GM19372 (cell line): ENCODE results near the gene DHDH.
"Not testable (repeated sequence)": the region's sequence is repeated elsewhere in the genome, so short reads cannot be mapped to it uniquely, and the experiment has no call there.

Experiments used
- ATAC-seq: cut with Tn5 transposase; IDR thresholded peaks from one replicate; pipeline ENCODE4 v1.9.1; 2021; ENCODE audit warnings: mild to moderate bottlenecking, low read depth, moderate library complexity; ENCODE audit not compliant: unreplicated experiment

The DHDH gene

GRCh38 chr19:48933382-48933932 lies at the start of gene DHDH:
TSS of gene DHDH (plus strand) at chr19:48933699. CDS start at chr19:48933722, 23 bp downstream.
- peak; percentile 65 for ATAC-seq

DNA sequence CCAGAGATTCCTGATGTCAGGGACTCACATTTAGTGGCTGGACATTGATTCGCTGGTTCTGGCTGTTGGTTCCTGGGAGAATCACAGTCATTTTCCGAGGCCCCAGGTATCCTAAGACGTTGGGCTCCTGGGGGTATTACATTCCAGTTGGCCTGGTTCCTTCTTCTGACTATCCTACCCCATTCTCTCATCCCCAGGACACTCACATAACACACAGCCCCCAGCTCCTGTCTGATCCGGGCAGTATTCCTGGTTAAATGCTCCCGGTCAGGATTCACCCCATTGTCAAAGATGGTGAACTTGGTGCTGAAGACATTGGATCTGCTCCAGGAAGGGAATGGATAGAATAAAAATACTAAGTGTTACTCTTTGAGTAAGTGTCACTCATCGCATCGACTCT lies 49.8 kb upstream of the DHDH start:
- no peak for ATAC-seq

DNA sequence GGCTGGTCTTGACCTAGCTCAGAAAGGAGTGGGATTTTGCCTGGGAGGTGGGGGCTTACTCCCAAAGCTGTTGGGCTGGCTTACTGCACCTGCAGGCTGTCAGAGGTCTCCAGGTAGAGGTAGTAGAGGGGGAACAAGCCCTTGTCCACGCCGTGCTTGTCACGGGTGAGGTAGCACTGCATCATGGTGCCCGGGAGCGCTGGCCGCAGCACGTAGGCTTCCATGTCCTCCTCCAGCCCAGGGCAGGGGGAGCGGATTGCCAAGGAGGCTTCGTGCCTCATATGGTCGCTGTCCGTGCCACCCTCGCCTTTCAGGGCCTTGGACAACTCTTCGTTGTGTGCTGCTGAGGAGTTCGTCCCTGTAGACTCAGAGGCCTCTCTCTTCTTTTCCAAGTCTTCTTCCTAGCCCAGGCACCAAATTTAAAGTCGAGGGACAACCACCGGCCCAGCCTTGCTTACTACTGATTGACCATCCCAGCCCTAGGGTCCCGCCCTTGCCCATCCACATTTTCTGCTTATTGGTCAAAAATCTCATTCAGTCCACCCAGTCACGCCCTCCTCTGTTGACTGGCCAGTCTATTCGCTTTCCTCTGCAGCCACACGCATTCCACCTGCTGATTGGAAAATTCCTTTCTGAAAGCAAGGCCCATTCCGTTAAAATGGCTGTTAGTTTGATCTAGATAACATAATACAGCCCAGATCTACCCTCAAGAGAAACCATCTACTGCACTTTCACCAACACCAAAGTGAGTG lies 45.5 kb upstream of the DHDH start:
- no peak for ATAC-seq

DNA sequence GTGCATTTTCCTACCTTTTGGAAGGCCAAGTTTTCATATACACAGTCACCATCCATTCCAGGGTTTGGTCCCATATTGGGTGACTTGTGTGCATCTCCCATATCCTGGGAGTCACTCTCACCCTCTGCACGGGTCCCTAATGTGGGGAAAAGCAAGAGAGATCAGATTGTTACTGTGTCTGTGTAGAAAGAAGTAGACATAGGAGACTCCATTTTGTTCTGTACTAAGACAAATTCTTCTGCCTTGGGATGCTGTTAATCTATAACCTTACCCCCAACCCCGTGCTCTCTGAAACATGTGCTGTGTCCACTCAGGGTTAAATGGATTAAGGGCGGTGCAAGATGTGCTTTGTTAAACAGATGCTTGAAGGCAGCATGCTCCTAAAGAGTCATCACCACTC lies 44.0 kb upstream of the DHDH start:
- not testable (repeated sequence) for ATAC-seq

- no peak for ATAC-seq
Observed at GRCh38 chr19:48890551-48890950, 42.9 kb upstream of the DHDH start.

- ATAC-seq: no peak
Observed at GRCh38 chr19:48895226-48895625, 38.3 kb upstream of the DHDH start.

DNA sequence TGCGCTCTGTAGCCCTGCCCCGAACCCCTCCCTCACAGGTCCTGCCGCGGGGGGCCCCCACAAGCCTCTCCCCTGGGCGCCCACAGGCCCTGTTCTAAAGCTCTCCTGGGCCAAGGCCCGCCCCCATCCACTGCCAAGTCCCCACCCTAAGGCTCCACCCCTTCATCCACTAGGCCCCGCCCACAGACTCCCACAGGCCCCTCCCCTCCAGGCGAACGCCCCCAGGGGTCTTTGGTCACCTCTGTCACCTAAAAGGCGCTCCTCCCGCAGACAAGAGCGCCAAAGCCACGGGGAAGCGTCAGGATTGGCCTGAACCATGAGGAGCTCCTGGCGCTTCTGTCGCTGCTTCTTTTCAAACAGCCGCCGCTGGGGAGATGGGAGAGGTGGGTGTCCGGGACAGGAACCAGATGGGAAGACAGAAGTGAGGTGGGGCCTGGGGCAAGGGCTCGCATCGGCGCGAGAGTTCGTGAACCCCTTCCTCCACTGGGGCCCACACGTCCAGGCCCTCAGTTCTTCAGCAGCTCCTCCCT lies 37.2 kb upstream of the DHDH start:
- no peak for ATAC-seq

DNA sequence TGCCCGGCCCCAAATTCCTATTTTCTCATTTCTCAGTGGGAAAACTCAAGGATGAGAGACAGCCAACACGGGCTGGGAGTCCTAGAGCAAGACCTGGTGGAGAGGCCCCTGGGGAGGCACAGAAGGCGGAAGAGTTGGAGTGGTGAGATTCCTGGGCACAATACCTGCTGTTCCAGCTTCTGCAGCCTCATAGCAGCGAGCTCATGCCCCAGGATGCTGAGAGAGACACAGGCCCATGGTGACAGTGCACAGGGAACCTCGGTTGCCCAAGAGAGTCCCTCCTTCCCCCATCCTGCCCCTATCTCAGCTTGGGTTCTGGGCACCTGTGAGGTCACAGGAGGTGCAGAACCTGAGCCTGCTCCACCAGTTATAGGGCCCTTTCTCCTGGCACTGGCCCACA lies 36.3 kb upstream of the DHDH start:
- ATAC-seq: no peak

- not testable (repeated sequence) for ATAC-seq
Observed at GRCh38 chr19:48899386-48899749, 34.1 kb upstream of the DHDH start.

GRCh38 chr19:48899781-48900476 lies 33.6 kb upstream of the DHDH start, which contains the start of gene NUCB1:
TSS of gene NUCB1 (plus strand) at chr19:48900312. CDS start at chr19:48900797, 485 bp downstream.
- peak; percentile 96 for ATAC-seq

DNA sequence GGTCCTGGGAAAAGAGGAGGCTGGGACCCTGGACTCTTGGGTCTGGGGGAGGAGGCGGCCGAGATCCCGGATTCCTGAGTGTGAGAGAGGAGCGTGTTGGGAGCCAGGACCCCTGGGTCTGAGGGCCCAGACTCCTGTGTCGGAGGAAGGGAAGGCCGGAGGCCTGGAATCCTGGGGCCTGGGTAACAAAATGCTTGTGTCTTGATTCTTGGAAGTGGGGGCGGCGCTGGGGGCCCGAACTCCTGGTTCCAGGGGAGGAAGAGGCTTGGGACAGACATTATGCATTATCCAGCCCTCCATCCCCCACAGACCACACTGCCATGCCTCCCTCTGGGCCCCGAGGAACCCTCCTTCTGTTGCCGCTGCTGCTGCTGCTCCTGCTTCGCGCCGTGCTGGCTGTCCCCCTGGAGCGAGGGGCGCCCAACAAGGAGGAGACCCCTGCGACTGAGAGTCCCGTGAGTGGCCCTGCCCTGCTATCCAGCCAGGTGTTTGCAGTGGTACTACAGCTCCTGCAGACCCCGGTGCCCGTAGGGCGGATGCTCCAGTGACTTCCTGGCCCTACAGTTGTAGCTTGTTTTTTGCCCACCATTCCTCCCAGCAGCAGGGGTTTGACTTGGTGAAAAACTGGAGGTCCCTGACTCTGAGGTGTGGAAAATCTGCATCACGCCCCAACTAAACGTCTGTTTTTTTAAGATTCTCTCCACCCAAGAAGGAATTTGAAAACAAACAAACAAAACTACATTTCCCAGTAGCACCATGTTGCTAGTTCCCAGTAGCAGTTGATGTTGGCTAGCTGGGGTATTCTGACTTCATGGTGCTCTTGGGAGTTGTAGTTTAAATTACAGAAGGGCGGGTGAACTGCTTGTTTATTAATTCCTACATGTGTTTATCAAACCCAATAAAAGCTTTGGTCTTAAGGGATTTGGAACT lies 32.8 kb upstream of the DHDH start:
- peak; percentile 7 for ATAC-seq

GRCh38 chr19:48902291-48902690 lies 31.2 kb upstream of the DHDH start:
- not testable (repeated sequence) for ATAC-seq

DNA sequence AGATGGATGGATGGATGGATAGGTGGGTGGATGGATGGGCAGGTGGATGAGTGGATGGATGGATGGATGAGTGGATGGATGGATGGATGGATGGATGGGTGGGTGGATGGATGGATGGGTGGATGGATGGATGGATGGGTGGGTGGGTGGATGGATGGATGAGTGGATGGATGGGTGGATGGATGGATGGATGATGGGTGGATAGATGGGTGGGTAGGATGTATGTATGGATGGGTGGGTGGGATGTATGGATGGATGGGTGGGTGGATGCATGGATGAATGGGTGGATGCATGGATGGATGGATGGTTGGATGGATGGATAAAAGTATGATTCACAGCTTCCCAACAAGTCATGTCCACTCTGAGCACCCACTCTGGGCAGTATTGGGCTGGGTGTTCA lies 29.7 kb upstream of the DHDH start:
- ATAC-seq: not testable (repeated sequence)

GRCh38 chr19:48905664-48906063 lies 27.8 kb upstream of the DHDH start:
- ATAC-seq: no peak

GRCh38 chr19:48906324-48906723 lies 27.2 kb upstream of the DHDH start:
- ATAC-seq: no peak

DNA sequence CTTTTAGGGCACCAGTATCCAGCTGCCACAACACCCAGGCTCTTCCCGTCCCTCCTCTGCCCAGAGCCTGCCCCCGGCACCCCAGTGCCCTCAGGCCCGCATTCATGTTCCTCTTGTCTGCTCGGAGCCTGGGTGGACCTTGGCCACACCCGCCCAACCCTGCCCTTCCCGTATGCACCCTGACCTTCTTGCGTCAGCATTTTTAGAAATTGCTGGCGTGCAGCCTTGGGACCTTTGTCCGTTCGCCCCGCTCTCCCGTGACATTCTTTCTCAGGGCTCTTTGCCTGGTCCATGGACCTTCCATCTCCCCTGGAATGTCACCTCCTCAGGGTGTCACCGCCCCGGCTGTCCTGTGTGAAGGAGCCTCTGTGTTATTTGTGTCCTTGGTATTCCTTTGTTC lies 25.8 kb upstream of the DHDH start:
- ATAC-seq: no peak

DNA sequence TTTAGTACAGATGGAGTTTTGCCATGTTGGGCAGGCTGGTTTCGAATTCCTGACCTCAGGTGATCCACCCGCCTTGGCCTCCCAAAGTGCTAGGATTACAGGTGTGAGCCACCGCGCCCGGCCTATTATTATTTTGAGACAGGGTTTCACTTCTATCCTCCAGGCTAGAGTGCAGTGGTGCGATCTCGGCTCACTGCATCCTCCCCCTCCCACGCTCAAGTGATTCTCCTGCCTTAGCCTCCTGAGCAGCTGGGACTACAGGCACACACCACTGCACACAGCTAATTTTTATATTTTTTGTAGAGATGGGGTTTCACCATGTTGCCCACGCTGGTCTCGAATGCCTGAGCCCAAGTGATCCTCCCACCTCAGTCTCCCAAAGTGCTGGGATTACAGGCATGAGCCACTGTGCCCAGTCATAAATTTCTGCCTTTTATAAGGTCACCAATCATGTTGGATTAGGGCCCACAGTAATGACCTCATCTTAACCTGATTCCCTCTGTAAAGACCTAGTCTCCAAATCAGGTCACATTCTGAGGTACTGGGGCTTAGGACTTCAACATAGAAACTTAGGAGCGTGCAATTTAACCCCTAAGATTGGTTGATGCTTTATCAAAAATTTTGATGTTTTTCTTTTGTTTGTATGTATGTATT lies 23.9 kb upstream of the DHDH start:
- not testable (repeated sequence) for ATAC-seq

GRCh38 chr19:48910803-48911202 lies 22.7 kb upstream of the DHDH start:
- ATAC-seq: no peak

- ATAC-seq: no peak
Observed at GRCh38 chr19:48913114-48913889, 20.2 kb upstream of the DHDH start.
